ENCODE data around the gene HOXB1. TPM values are rescaled to one million over a fixed set of nuclear protein-coding genes. Genes with fewer than 3 reads are reported as not detected.

Gene HOXB1
- total RNA-seq, 2 experiments from 2014 or later, result not detected

Other genes with a start within 250 kb of the HOXB1 start
- gene SKAP1, start 100.8 kb downstream of the HOXB1 start, total RNA-seq, result 10 to 100 TPM; 60.3 to 60.5 TPM
- gene HOXB2, start 14.1 kb upstream of the HOXB1 start, total RNA-seq, result 10 to 100 TPM; 15.6 to 18.2 TPM
- 1 to 10 TPM; 2.3 to 2.5 TPM for gene HOXB4, start 47.3 kb upstream of the HOXB1 start, total RNA-seq
- gene HOXB3, start 59.2 kb upstream of the HOXB1 start, total RNA-seq, result 1 to 10 TPM; 2.0 TPM
- not detected for gene HOXB5, start 62.8 kb upstream of the HOXB1 start, total RNA-seq
- gene HOXB6, start 74.0 kb upstream of the HOXB1 start, total RNA-seq, result not detected
- gene HOXB7, start 80.0 kb upstream of the HOXB1 start, total RNA-seq, result under 1 TPM in 1 of 2 experiments, not detected in 1; 0.29 TPM
- gene HOXB8, start 84.3 kb upstream of the HOXB1 start, total RNA-seq, result not detected
- 1 to 10 TPM; 6.7 to 6.9 TPM for gene HOXB9, start 95.3 kb upstream of the HOXB1 start, total RNA-seq
- not detected for gene PRAC1, start 191.5 kb upstream of the HOXB1 start, total RNA-seq
- not detected for gene PRAC2, start 192.2 kb upstream of the HOXB1 start, total RNA-seq
- not detected for gene HOXB13, start 197.7 kb upstream of the HOXB1 start, total RNA-seq